22Rv1 (cell line): Measurements from ENCODE around the gene CDHR3.

Experiments
- H3K27ac ChIP-seq: fragments of 450-650 bp; 2 replicates; pipeline ENCODE4 v1.5.1; 2017
- CTCF ChIP-seq: fragments of 450-650 bp; IDR thresholded peaks from 2 replicates; pipeline ENCODE4 v1.5.1; 2017; ENCODE audit warnings: mild to moderate bottlenecking
- ZFX ChIP-seq: fragments of 450-650 bp; IDR thresholded peaks from 2 replicates; pipeline ENCODE4 v1.6.1; 2017; ENCODE audit warnings: antibody characterized with exemption, borderline replicate concordance

Gene CDHR3

GRCh38 chr7:106042196-106042611 is 79.1 kb downstream of the CDHR3 start:
- no peak overlapping the region for H3K27ac ChIP-seq
- no peak for TF ChIP-seq CTCF
- no peak for TF ChIP-seq ZFX

GRCh38 chr7:106045139-106045538 is 82.1 kb downstream of the CDHR3 start:
- TF ChIP-seq CTCF, result no peak
- TF ChIP-seq ZFX, result no peak
- no peak overlapping the region for H3K27ac ChIP-seq

GRCh38 chr7:106045586-106045985 is 82.5 kb downstream of the CDHR3 start:
- TF ChIP-seq CTCF (no peak), ZFX (no peak)
- H3K27ac ChIP-seq, result no peak overlapping the region

- no peak overlapping the region for H3K27ac ChIP-seq
- no peak for TF ChIP-seq CTCF
- TF ChIP-seq ZFX, result no peak
Observed at GRCh38 chr7:106047184-106047583, 84.1 kb downstream of the CDHR3 start.

- TF ChIP-seq CTCF (no peak), ZFX (no peak)
- no peak overlapping the region for H3K27ac ChIP-seq
Observed at GRCh38 chr7:106047818-106048705, 85.0 kb downstream of the CDHR3 start.

- no peak for TF ChIP-seq ZFX
- no peak for TF ChIP-seq CTCF
- no peak overlapping the region for H3K27ac ChIP-seq
Observed at GRCh38 chr7:106048706-106049020, 85.6 kb downstream of the CDHR3 start.

- TF ChIP-seq CTCF (no peak), ZFX (no peak)
- H3K27ac ChIP-seq, result no peak overlapping the region
Observed at GRCh38 chr7:106049139-106049752, 86.2 kb downstream of the CDHR3 start.
